Neural cell (in vitro differentiated cells): ENCODE results near the gene RCBTB2. TPM values are rescaled to one million over a fixed set of nuclear protein-coding genes. Genes with fewer than 3 reads are reported as not detected.

Experiments
- H2AFZ ChIP-seq: fragments of 200-600, 300-800 bp; sonication (generic), shearing (Covaris generic); 2 replicates; pipeline ENCODE4 v1.6.0; 2014; ENCODE audit warnings: low read depth, mild to moderate bottlenecking, antibody characterized with exemption, low read length, moderate library complexity
- H3F3A ChIP-seq: fragments of 200-600 bp; shearing (Covaris generic); 2 replicates; pipeline ENCODE4 v1.6.1; 2016; ENCODE audit warnings: mild to moderate bottlenecking, moderate library complexity, mixed read lengths, antibody characterized with exemption, low read length; ENCODE audit not compliant: insufficient read depth, poor library complexity, severe bottlenecking
- H3K27ac ChIP-seq: fragments of 200-600, 300-800 bp; sonication (generic), shearing (Covaris generic); 2 replicates; pipeline ENCODE4 v1.5.1; 2014; ENCODE audit warnings: mild to moderate bottlenecking, low read length, moderate library complexity
- H3K27me3 ChIP-seq: fragments of 300-800, 200-600 bp; sonication (generic), shearing (Covaris generic); 2 replicates; pipeline ENCODE4 v1.6.0; 2014; ENCODE audit warnings: mild to moderate bottlenecking, low read depth, low read length, moderate library complexity; ENCODE audit not compliant: insufficient read depth
- H3K36me3 ChIP-seq: fragments of 300-800, 200-600 bp; sonication (generic), shearing (Covaris generic); 2 replicates; pipeline ENCODE4 v1.5.1; 2014; ENCODE audit warnings: mild to moderate bottlenecking, antibody characterized with exemption, low read length, moderate library complexity; ENCODE audit not compliant: insufficient read depth
- H3K4me2 ChIP-seq: fragments of 300-800, 200-600 bp; sonication (generic), shearing (Covaris generic); 2 replicates; pipeline ENCODE4 v1.6.0; 2014; ENCODE audit warnings: mild to moderate bottlenecking, low read length
- H3K4me3 ChIP-seq: fragments of 300-800, 200-600 bp; sonication (generic), shearing (Covaris generic); 2 replicates; pipeline ENCODE4 v1.5.1; 2014; ENCODE audit warnings: mild to moderate bottlenecking, low read length, moderate library complexity
- H3K79me2 ChIP-seq: fragments of 200-600 bp; shearing (Covaris generic); replicated peaks from 2 replicates; pipeline ENCODE4 v1.6.0; 2014; ENCODE audit warnings: mild to moderate bottlenecking, low read length, moderate library complexity; ENCODE audit not compliant: insufficient read depth
- H3K9ac ChIP-seq: fragments of 300-800, 200-600 bp; sonication (generic), shearing (Covaris generic); 2 replicates; pipeline ENCODE4 v1.6.1; 2016; ENCODE audit warnings: mild to moderate bottlenecking, low read length, mixed read lengths
- H3K9me2 ChIP-seq: fragments of 200-600 bp; shearing (Covaris generic); 2 replicates; pipeline ENCODE4 v1.6.1; 2016; ENCODE audit warnings: mild to moderate bottlenecking, low read length, mixed read lengths; ENCODE audit not compliant: insufficient read depth
- H3K9me3 ChIP-seq: fragments of 200-600, 300-800 bp; sonication (generic), shearing (Covaris generic); 2 replicates; pipeline ENCODE4 v1.6.1; 2016; ENCODE audit warnings: mild to moderate bottlenecking, mixed run types, low read length, moderate library complexity, mixed read lengths
- H4K20me1 ChIP-seq: fragments of 200-600 bp; shearing (Covaris generic); 2 replicates; pipeline ENCODE4 v1.6.1; 2016; ENCODE audit warnings: mild to moderate bottlenecking, mixed run types; ENCODE audit not compliant: insufficient read depth
- CTCF ChIP-seq: fragments of 450-650 bp; IDR thresholded peaks from 2 replicates; pipeline ENCODE4 v1.5.1; 2014; ENCODE audit warnings: antibody characterized with exemption, mild to moderate bottlenecking, moderate library complexity; ENCODE audit not compliant: poor library complexity, severe bottlenecking
- EP300 ChIP-seq: fragments of 450-650 bp; conservative IDR thresholded peaks from 2 replicates; pipeline ENCODE4 v1.6.1; 2014; ENCODE audit warnings: antibody characterized with exemption, mild to moderate bottlenecking, moderate library complexity; ENCODE audit not compliant: poor library complexity, severe bottlenecking
- EZH2 ChIP-seq: fragments of 200-600, 300-800 bp; shearing (Covaris generic), sonication (generic); IDR thresholded peaks from 2 replicates; pipeline ENCODE4 v1.6.1; 2014; ENCODE audit warnings: antibody characterized with exemption, low read length, borderline replicate concordance, mild to moderate bottlenecking; ENCODE audit not compliant: insufficient read depth, poor library complexity, severe bottlenecking
- MXI1 ChIP-seq: fragments of 450-650 bp; conservative IDR thresholded peaks from 2 replicates; pipeline ENCODE4 v1.6.1; 2014; ENCODE audit warnings: antibody characterized with exemption, mild to moderate bottlenecking; ENCODE audit not compliant: poor library complexity, severe bottlenecking
- POLR2AphosphoS5 ChIP-seq: IDR thresholded peaks from 2 replicates; pipeline ENCODE4 v1.6.1; 2012
- RAD21 ChIP-seq: fragments of 450-650 bp; conservative IDR thresholded peaks from 2 replicates; pipeline ENCODE4 v1.6.1; 2014; ENCODE audit warnings: antibody characterized with exemption, mild to moderate bottlenecking, moderate library complexity
- SMC3 ChIP-seq: fragments of 450-650 bp; conservative IDR thresholded peaks from 2 replicates; pipeline ENCODE4 v1.6.1; 2014; ENCODE audit warnings: antibody characterized with exemption, mild to moderate bottlenecking, moderate library complexity; ENCODE audit not compliant: poor library complexity
- TAF1 ChIP-seq: IDR thresholded peaks from 2 replicates; pipeline ENCODE4 v1.6.1; 2012; ENCODE audit warnings: low read depth
- polyA plus RNA-seq: library from polyadenylated mRNA; depleted of rRNA; stranded (reverse); fragments of >200 nt; gene quantifications from 2 replicates; pipeline ENCODE4 v1.2.3, GENCODE V29; 2014
- TF ChIP-seq, protein P1 (sequence below): IDR thresholded peaks from 2 replicates; pipeline ENCODE4 v1.6.1; 2012; ENCODE audit warnings: borderline replicate concordance

The RCBTB2 gene
- polyA plus RNA-seq, 1 donor from 2014 or later, result 19.0 TPM

GRCh38 chr13:48536621-48537250 is 3.9 kb upstream of the RCBTB2 start:
- Histone ChIP-seq H4K20me1 (no peaks in the 10 kb centered on the region), H3K9ac (no peak overlapping the region), H2AFZ (no peak overlapping the region), H3F3A (no peaks in the 10 kb centered on the region), H3K4me2 (no peak overlapping the region), H3K79me2 (no peaks in the 10 kb centered on the region), H3K9me3 (no peaks in the 10 kb centered on the region), H3K27ac (no peak overlapping the region), H3K36me3 (no peaks in the 10 kb centered on the region), H3K27me3 (no peaks in the 10 kb centered on the region), H3K9me2 (no peaks in the 10 kb centered on the region), H3K4me3 (no peak overlapping the region)
- no peak for TF ChIP-seq MXI1
- no peak for TF ChIP-seq CTCF
- no peak for TF ChIP-seq POLR2AphosphoS5
- TF ChIP-seq, protein P1, sequence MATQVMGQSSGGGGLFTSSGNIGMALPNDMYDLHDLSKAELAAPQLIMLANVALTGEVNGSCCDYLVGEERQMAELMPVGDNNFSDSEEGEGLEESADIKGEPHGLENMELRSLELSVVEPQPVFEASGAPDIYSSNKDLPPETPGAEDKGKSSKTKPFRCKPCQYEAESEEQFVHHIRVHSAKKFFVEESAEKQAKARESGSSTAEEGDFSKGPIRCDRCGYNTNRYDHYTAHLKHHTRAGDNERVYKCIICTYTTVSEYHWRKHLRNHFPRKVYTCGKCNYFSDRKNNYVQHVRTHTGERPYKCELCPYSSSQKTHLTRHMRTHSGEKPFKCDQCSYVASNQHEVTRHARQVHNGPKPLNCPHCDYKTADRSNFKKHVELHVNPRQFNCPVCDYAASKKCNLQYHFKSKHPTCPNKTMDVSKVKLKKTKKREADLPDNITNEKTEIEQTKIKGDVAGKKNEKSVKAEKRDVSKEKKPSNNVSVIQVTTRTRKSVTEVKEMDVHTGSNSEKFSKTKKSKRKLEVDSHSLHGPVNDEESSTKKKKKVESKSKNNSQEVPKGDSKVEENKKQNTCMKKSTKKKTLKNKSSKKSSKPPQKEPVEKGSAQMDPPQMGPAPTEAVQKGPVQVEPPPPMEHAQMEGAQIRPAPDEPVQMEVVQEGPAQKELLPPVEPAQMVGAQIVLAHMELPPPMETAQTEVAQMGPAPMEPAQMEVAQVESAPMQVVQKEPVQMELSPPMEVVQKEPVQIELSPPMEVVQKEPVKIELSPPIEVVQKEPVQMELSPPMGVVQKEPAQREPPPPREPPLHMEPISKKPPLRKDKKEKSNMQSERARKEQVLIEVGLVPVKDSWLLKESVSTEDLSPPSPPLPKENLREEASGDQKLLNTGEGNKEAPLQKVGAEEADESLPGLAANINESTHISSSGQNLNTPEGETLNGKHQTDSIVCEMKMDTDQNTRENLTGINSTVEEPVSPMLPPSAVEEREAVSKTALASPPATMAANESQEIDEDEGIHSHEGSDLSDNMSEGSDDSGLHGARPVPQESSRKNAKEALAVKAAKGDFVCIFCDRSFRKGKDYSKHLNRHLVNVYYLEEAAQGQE, result no peak
- no peak for TF ChIP-seq TAF1
- TF ChIP-seq SMC3, result no peak
- no peak for TF ChIP-seq RAD21
- TF ChIP-seq EP300, result no peak
- TF ChIP-seq EZH2, result no peak

DNA sequence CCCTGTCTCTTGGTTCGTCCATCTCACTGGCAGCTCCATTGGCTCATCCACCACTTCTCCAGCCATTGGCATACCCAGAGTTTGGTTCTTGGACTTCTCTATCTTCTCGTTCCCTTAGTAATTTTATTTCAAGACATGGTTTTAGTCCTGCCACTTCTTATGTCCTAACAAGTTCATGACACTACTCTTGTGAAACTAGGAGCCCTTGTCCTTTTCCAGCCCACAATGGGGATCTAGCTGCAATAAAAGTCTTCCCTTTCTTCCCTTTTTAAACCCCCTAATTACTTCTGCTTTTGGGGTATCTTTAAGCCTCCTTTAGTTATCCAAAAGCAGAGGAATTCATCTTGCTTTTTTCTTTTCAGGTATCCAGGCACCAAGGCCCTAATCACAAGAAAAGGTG is 2.9 kb upstream of the RCBTB2 start:
- Histone ChIP-seq H2AFZ (no peak overlapping the region), H3K9ac (no peak overlapping the region), H3K27me3 (no peaks in the 10 kb centered on the region), H3K4me3 (no peak overlapping the region), H3K9me3 (no peaks in the 10 kb centered on the region), H3K27ac (no peak overlapping the region), H4K20me1 (no peaks in the 10 kb centered on the region), H3F3A (no peaks in the 10 kb centered on the region), H3K4me2 (no peak overlapping the region), H3K79me2 (no peaks in the 10 kb centered on the region), H3K36me3 (no peaks in the 10 kb centered on the region), H3K9me2 (no peaks in the 10 kb centered on the region)
- TF ChIP-seq MXI1 (no peak), SMC3 (no peak), POLR2AphosphoS5 (no peak), TAF1 (no peak), EP300 (no peak), CTCF (no peak), RAD21 (no peak), EZH2 (no peak)
- TF ChIP-seq, protein P1, result no peak
